NAMALWA (cell line): ENCODE results near the gene CDH12.
"Not testable (repeated sequence)": the region's sequence is repeated elsewhere in the genome, so short reads cannot be mapped to it uniquely, and the experiment has no call there.

Source experiments
- DNase-seq: peaks from one replicate; pipeline ENCODE4 v3.0.0-alpha.2; 2015; ENCODE audit warnings: low spot score

CDH12 gene

DNA sequence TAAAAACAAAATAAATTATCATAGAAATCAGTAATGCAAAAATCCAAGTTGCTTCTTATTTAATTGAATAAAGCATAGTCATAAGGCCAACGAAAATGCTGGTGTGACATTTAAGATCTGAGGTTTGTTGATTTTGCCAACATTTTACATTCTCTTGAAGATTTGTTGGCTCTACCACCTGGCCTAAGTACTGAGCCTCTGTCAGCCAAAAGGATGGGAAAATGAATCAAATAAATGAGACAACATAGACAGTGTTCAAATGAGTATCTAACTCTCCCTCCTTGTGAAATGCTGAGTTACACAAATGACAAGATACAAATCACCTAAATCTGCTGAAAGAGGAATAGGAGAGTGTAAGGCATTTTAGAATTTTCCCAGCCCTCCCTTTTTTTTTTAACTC is 575.0 kb downstream of the CDH12 start:
- no peak for DNase-seq

DNA sequence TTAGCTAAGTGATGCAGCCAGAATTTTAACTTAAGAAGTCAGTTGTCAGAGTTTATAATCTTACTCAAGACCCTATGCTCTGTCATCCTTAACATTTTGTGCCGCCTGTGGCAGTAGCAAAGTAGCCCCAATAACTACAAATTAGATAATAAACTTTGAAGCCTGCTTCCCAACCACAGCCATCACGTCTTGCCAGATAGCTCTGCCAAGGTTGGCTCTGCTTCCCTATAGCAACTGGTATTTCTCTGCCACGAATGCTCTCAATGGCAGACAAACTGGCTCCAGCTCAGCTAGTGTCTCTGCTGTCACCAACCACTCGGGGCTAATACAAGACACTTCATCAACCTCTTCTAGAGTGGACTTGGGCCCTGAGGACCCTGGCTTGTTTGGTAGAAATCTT is 576.1 kb downstream of the CDH12 start:
- DNase-seq: no peak

GRCh38 chr5:22265855-22266254 is 587.3 kb downstream of the CDH12 start:
- DNase-seq: not testable (repeated sequence)

GRCh38 chr5:22258139-22258538 is 595.0 kb downstream of the CDH12 start:
- no peak for DNase-seq

GRCh38 chr5:22250528-22250927 is 602.6 kb downstream of the CDH12 start:
- no peak for DNase-seq

DNA sequence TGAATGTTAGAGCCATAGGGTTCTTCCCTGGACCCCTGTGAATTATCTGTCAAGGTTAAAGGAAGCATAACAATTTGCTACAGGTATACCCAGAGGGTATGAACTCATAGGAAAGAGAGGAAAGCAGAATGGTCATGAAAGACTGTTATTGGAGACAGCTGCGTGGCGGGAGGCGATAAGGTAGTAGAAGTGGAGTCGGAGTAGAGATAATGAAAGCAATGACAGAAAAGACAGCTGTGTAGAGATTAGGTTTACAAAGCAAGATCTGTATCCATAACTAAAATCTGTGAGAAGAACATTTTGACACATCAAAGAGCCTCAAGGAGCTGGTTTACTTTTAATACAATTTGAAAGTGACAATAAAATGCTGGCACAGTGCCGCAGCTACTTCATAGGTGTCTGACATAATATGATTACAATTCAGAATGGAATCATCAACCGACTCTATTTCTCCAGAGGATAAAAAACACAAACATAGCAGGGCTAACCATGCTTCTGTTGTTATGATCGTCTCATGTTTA is 603.9 kb downstream of the CDH12 start:
- DNase-seq: no peak

- no peak for DNase-seq
These were observed 607.4 kb downstream of the CDH12 start for GRCh38 chr5:22245770-22246169.

DNA sequence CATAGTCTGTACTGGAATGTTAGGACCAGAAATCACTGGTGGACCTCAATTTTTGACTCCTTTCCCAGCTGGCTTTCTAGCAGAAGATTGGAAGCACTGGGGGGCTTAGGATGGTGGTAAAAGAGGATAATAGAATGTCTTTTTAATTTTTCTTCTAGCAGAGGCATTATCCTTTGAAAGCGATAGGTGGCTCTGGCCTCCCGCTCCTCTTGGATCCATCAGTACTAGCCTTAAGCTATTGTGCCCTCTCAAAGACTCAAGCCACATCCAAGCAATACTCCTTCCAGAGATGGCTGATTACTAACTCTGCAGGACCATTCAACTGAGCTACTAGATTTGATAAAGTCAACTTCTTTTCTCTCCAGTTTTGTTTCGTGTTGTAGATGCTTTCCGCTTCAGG is 610.6 kb downstream of the CDH12 start:
- no peak for DNase-seq

DNA sequence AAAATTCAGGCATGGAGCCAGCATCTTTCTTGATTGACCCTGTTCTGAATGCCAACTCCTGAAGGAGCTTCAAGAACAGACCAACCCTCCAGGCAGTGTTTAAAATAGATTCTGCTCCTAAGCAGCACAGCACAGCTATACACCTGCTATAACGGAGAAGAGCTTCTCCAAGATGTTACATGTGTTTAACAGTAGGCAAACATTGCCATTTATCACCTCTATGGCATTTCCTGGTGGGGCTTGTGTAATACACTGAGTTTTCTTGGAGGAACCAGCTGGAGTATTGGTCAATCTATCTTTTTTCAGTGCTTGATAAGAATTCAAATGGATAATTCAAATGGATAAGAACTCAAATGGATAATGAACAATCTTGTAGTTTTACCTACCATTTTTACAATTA is 615.1 kb downstream of the CDH12 start:
- DNase-seq: no peak

GRCh38 chr5:22226423-22226822 is 626.7 kb downstream of the CDH12 start:
- DNase-seq: no peak

DNA sequence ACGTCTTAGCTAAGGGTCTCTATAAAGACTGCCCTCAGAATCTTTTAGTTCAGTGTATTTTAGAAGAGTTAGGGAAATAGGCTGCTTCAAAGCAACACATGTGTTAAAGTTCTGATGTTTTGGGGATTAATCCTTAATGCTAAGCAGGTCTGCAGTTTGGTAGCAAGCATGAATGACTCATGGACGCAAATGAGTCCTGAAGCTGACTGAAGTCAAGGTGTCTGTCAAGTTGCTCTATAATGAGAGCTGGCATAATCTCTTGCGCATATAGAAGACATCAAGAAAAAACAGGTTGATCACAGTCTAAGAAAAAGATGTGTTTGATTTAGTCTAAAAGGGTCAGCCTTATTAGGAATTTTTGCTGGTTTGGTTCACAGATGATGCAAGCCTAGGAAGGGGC is 630.1 kb downstream of the CDH12 start:
- DNase-seq: no peak

GRCh38 chr5:22213703-22214495 is 639.2 kb downstream of the CDH12 start:
- peak; percentile 17 for DNase-seq

DNA sequence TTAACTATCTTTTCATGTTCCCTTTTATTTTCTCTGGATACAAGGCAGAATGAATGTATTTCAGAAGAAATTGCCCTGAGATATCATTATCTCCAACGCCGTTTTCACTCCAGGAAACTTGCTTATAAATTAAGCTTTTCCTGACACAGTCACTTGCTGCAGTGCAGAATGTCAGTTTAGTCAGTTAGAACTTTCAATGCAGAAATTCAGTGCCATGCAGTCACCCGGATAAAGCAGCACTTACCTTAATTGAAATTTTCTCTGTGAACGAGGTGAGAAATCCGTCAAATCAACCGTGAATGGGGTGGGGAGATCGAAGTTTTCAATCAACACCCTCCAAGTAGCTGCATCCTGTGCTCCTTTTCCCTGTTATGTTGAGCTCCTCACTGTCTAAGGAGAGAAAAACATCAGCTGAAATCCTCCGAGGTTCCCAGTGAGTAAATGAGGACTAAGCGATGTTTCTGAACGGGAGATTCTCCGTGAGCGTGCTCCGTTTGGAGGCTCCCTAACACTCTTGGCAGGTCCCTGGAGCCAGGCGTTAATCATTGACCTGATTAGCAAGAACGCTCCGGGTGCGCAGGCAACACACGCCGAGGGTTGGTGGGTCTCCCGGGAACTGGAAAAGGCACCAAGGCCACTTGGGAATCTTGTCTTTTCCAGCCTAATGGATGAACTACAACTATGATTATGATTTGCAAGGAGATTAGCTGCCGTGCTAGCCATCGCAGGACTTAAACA is 640.7 kb downstream of the CDH12 start:
- not testable (repeated sequence) for DNase-seq

DNA sequence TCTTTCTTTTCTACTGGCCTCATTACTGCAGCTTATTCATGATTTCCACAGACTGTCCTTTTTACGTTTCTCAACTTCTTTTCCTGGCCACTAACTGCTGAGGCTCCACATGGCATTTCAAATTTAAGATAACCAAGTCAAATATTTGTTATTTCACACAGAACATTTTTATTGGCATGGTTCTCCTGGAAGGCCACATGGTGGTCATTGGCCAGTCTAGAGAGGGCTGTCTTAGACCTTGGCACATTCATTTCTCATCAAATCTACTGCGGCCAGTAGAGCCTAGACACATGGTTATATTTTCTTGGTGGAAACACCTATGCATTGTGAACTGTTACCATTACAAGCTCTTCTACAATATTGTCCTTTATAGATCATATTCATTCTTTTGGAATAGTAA is 644.7 kb downstream of the CDH12 start:
- not testable (repeated sequence) for DNase-seq

DNA sequence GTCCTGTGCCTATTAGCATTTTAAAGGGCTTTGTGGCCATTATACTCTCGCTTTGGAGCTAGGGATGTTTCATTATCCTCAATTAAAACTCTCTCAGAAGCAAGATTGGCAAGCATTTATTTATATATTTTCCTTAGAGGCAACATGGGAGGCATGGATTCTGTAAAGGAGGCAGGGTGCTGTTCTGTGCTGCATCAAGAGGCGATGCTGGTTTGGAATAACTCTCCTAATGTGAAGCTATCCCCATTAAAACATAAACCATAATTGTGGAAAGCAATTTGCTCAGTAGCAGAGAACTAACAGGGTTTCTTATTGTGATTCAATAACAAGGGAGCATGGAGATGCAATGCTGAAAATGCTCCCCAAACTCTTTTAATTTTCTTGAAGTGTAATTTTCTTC is 664.5 kb downstream of the CDH12 start:
- not testable (repeated sequence) for DNase-seq

DNA sequence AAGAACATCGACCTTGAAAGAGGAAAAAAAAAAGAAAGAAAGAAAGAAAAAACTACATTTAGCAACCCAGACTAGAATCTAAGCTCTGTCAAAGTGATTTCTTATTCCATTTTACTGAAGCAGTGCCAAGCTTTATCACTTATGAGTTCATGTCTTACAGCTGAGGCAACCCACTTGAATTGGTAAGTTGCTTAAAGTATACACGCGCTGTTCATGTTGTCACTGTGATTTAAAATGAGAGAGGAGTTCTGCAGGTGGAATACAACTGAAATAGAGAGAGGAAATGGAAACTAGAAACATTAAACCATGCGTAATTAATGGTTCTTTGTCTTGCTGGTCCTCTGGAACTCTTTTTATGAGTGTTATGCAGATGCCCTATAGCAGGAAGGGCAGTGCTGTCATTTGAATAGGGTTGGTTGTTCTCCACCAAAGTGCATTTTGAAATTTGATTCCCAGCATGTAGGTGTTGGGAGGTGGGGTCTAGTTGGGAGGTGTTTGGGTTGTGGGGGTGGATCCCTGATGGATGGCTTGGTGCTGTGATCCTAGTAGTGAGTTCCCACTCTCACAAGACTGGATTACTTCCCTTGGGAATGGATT is 665.4 kb downstream of the CDH12 start:
- not testable (repeated sequence) for DNase-seq

- not testable (repeated sequence) for DNase-seq
These were observed 683.9 kb downstream of the CDH12 start for GRCh38 chr5:22169226-22169625.

DNA sequence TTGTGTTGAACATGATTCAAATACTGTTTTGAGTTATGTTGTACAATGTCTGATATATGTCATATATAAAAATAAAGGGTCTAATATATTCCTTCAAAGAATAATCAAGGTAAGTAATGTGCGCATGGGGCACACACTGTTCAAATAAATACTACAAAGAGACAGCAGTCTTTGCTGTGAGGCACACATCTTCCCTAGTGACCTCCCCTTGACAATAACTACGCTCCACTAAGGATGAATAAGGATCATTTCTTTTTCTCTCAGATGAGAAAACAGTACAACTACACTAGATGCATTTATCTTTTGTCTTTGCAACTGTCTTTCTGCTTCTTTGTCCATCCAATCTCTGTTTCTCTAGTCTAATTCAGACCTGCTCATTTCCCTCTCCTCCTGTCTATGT is 684.4 kb downstream of the CDH12 start:
- not testable (repeated sequence) for DNase-seq

GRCh38 chr5:22165931-22166330 is 687.2 kb downstream of the CDH12 start:
- DNase-seq: not testable (repeated sequence)

DNA sequence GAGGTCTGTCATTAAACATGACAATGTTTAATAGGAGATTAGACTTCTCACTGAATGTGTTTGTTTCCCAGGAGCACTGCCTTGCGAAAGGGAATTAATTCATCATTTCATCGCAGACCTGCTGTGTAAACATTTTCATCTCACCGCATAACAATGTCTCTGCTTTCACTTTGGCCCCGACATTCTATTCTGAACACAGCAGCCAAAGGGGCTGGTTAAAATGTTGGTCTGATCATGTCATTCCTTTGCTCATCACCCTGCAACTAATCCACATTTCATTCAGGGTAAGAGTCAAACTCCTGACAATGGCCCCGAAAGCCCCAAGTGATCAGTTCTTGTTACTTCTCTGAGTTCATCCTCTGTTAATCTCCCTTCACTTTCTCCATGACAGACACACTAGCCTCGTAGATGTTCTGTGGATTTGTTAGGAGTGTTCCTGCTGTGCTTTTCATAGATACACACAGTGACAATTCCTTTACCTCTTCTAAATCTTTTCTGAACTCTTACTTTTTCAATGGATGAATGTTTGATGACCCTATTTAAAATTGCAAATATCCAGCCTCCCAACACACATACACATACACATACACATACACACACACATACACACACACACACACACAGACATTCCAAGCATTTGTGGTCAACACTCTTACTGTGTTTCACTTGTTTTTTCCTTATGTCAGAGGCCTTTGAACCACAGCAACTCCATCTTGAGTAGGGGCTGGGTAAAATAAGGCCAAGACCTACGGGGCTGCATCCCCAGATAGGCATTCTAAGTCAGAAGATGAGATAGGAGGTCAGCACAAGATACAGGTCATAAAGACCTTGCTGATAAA is 688.0 kb downstream of the CDH12 start:
- DNase-seq: not testable (repeated sequence)

DNA sequence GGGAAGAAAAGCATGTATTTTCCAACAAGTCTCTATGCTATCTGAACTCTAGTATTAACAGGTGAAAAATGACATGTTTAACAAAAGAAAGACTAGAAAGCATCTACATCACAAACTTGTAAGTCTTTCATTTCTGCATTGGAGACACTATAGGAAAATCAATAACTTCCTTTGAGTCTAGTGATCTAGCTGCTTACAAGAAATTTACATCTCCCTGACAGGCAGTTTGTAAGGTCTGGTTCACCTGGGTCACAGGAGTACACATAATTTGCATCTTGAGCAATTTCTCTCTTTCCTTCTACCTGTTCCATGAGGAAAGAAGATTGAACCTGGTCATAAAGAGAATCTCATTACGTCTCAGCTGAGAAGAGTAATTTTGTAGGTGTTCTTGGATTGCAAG is 696.2 kb downstream of the CDH12 start:
- DNase-seq: not testable (repeated sequence)

GRCh38 chr5:22154779-22155178 is 698.4 kb downstream of the CDH12 start:
- not testable (repeated sequence) for DNase-seq
